K562 (cell line): Measurements from ENCODE around the gene LRP1B. TPM values are rescaled to one million over a fixed set of nuclear protein-coding genes. Genes with fewer than 3 reads are reported as not detected.

Source experiments
- ATAC-seq: fragments of 200-7000 bp; cut with Tn5 transposase; 3 replicates; pipeline ENCODE4 v1.9.1; 2020; ENCODE audit warnings: moderate library complexity
- BruUV-seq: library from RNA; stranded (reverse); fragments of 400-500 nt; replicated peaks from 2 replicates; lab custom pipeline; 2021; lab: Mats Ljungman, UMichigan
- CTCF ChIA-PET: fragments of 300-600 bp; formaldehyde crosslinking; extraction: SDS; loops from one replicate; lab custom pipeline; 2021; ENCODE audit warnings: low intra/inter-chr PET ratio; lab: Yijun Ruan, JAX
- POLR2A ChIA-PET: fragments of 300-600, 350-650 bp; sonication (Branson Sonifier 250); formaldehyde crosslinking; extraction: SDS; loops from one replicate; lab custom pipeline; 2021; ENCODE audit warnings: antibody characterized with exemption, inconsistent platforms; lab: Yijun Ruan, JAX
- DNase-seq, 4 experiments: peaks; one replicate each; pipeline versions ENCODE4 v3.0.0 to v3.0.0-alpha.2; 2011 to 2018; ENCODE audit warnings: low spot score in 3 of 4, mixed read lengths in 3 of 4; ENCODE audit errors: extremely low read depth in 1 of 4
- FAIRE-seq: peaks from 2 replicates; lab custom pipeline; 2011; peaks lifted over from hg19 to GRCh38; lab: Jason Lieb, UNC
- H2AFZ ChIP-seq: 2 replicates; pipeline ENCODE4 v1.6.0; 2011; ENCODE audit warnings: low read depth, low read length, control low read depth, inconsistent platforms
- H3K27ac ChIP-seq: fragments of 200-600 bp; 3 replicates; pipeline ENCODE4 v1.8.0; 2011; ENCODE audit warnings: low read depth, mild to moderate bottlenecking, control low read depth, inconsistent platforms, low read length, moderate library complexity, mixed read lengths; ENCODE audit errors: extremely low read depth
- H3K27me3 ChIP-seq, 2 experiments: fragments of 300-600 bp in 1 of 2; 2 replicates in 1 of 2; 3 replicates in 1 of 2; pipeline versions ENCODE4 v1.6.0 to v1.8.0; 2011; ENCODE audit warnings: inconsistent platforms in 2 of 2, low read length in 2 of 2, mild to moderate bottlenecking in 1 of 2, mixed read lengths in 1 of 2, moderate library complexity in 1 of 2; ENCODE audit not compliant: control insufficient read depth in 2 of 2, insufficient read depth in 2 of 2
- H3K36me3 ChIP-seq: fragments of 300-600 bp; 3 replicates; pipeline ENCODE4 v1.8.0; 2011; ENCODE audit warnings: mild to moderate bottlenecking, low read length, inconsistent platforms; ENCODE audit not compliant: control insufficient read depth, insufficient read depth
- H3K4me1 ChIP-seq, 2 experiments: fragments of 200-600 bp in 1 of 2; replicated peaks in 1 of 2; 2 replicates in 1 of 2; 3 replicates in 1 of 2; pipeline versions ENCODE4 v1.5.1 to v1.8.0; 2011; ENCODE audit warnings: inconsistent platforms in 2 of 2, low read length in 2 of 2, mild to moderate bottlenecking in 1 of 2, mixed read lengths in 1 of 2, moderate library complexity in 1 of 2; ENCODE audit not compliant: control insufficient read depth in 2 of 2, insufficient read depth in 2 of 2
- H3K4me2 ChIP-seq: 2 replicates; pipeline ENCODE4 v1.6.1; 2011; ENCODE audit warnings: low read length, control low read depth, inconsistent platforms, mixed read lengths; ENCODE audit not compliant: insufficient read depth
- H3K4me3 ChIP-seq: fragments of 200-600 bp; sonication (generic), shearing (Covaris generic); 2 replicates; pipeline ENCODE4 v1.5.1; 2016; ENCODE audit warnings: control low read depth, inconsistent platforms
- H3K79me2 ChIP-seq: fragments of 200-600 bp; 3 replicates; pipeline ENCODE4 v1.8.0; 2011; ENCODE audit warnings: low read length, inconsistent platforms; ENCODE audit not compliant: control insufficient read depth, insufficient read depth
- H3K9ac ChIP-seq, 2 experiments: 2 replicates each; pipeline versions ENCODE4 v1.6.0 to v1.6.1; 2011; ENCODE audit warnings: low read depth in 2 of 2, low read length in 2 of 2, control low read depth in 1 of 2, inconsistent platforms in 1 of 2, mild to moderate bottlenecking in 1 of 2, mixed read lengths in 1 of 2; ENCODE audit not compliant: insufficient read depth in 1 of 2
- H3K9me1 ChIP-seq: one replicate; pipeline ENCODE4 v1.6.0; 2011; ENCODE audit warnings: inconsistent platforms, mild to moderate bottlenecking, low read length, moderate library complexity; ENCODE audit not compliant: control insufficient read depth, insufficient read depth
- H3K9me3 ChIP-seq: replicated peaks from 2 replicates; pipeline ENCODE4 v1.5.1; 2011; ENCODE audit warnings: low read depth, low read length, inconsistent platforms; ENCODE audit not compliant: control insufficient read depth, insufficient read depth
- H4K20me1 ChIP-seq: replicated peaks from 2 replicates; pipeline ENCODE4 v1.6.1; 2011; ENCODE audit warnings: low read length, inconsistent platforms, mixed read lengths; ENCODE audit not compliant: control insufficient read depth, insufficient read depth
- ARHGAP35 ChIP-seq: fragments of 450-650 bp; IDR thresholded peaks from 2 replicates; pipeline ENCODE4 v1.6.1; 2018; ENCODE audit not compliant: partially characterized antibody
- ETV1 ChIP-seq: fragments of 450-650 bp; conservative IDR thresholded peaks from 2 replicates; pipeline ENCODE4 v1.6.1; 2016; ENCODE audit warnings: missing genetic modification characterization, control low read depth, low read depth, missing compliant biosample characterization
- GABPB1 ChIP-seq: sonication (generic); formaldehyde crosslinking; IDR thresholded peaks from 2 replicates; pipeline ENCODE4 v1.8.0; 2022; ENCODE audit warnings: mild to moderate bottlenecking, missing genetic modification reagents
- GTF2A2 ChIP-seq: IDR thresholded peaks from 2 replicates; pipeline ENCODE4 v1.6.1; 2016; ENCODE audit warnings: mild to moderate bottlenecking, missing genetic modification characterization, missing compliant biosample characterization
- HDAC6 ChIP-seq: IDR thresholded peaks from 2 replicates; pipeline ENCODE4 v1.6.1; 2012; ENCODE audit warnings: low read depth, mild to moderate bottlenecking, control low read depth, inconsistent platforms, low read length, moderate library complexity
- IFI16 ChIP-seq: fragments of 250-450 bp; sonication (Bioruptor Pico); IDR thresholded peaks from 2 replicates; pipeline ENCODE4 v2.1.2; 2022; ENCODE audit warnings: mild to moderate bottlenecking, inconsistent platforms
- MTA2 ChIP-seq: fragments of 450-650 bp; IDR thresholded peaks from 2 replicates; pipeline ENCODE4 v1.6.1; 2016; ENCODE audit warnings: low read depth
- PHB2 ChIP-seq: fragments of 450-650 bp; IDR thresholded peaks from 2 replicates; pipeline ENCODE4 v1.6.1; 2017; ENCODE audit warnings: low read depth
- POLR2G ChIP-seq: fragments of 200-400 bp; formaldehyde crosslinking; IDR thresholded peaks from 2 replicates; pipeline ENCODE4 v1.6.1; 2017; ENCODE audit warnings: low read depth, mild to moderate bottlenecking, antibody characterized with exemption, low read length, moderate library complexity
- RFX5 ChIP-seq: IDR thresholded peaks from 2 replicates; pipeline ENCODE4 v1.6.1; 2011; ENCODE audit warnings: low read depth, mild to moderate bottlenecking, improper control_type of control experiment, low read length
- SAFB ChIP-seq: fragments of 200-400 bp; formaldehyde crosslinking; IDR thresholded peaks from 2 replicates; pipeline ENCODE4 v1.6.1; 2017; ENCODE audit warnings: low read depth, low read length, borderline replicate concordance
- SMARCC2 ChIP-seq: fragments of 450-650 bp; IDR thresholded peaks from 2 replicates; pipeline ENCODE4 v1.6.1; 2017; ENCODE audit warnings: antibody characterized with exemption, moderate library complexity, mild to moderate bottlenecking, low read depth
- WHSC1 ChIP-seq: IDR thresholded peaks from one replicate; pipeline ENCODE4 v1.6.1; 2012; ENCODE audit warnings: low read length, control low read depth, inconsistent platforms
- ZNF239 ChIP-seq: fragments of 250-450 bp; sonication (Bioruptor Pico); IDR thresholded peaks from 2 replicates; pipeline ENCODE4 v1.4.0; 2020; ENCODE audit warnings: mild to moderate bottlenecking
- WGBS: fragments of 100-300 bp; shearing (Covaris generic); methylation state at CpG from one replicate; pipeline ENCODE4 v1.1.6; 2016; ENCODE audit warnings: low coverage, mixed read lengths; ENCODE audit not compliant: insufficient coverage; ENCODE audit errors: missing lambda C conversion rate; 5-methylcytosine and 5-hydroxymethylcytosine counted together
- in situ Hi-C: fragments of 300-500 bp; cut with MboI; formaldehyde crosslinking; loops from 4 replicates; pipeline ENCODE4 v1.15.0; 2018; ENCODE audit warnings: inconsistent platforms, mixed read lengths
- intact Hi-C: fragments of 100-400 bp; cut with micrococcal nuclease; formaldehyde crosslinking; loops from 2 replicates; pipeline ENCODE4 v1.14.2; 2022
- polyA plus RNA-seq, 8 experiments: library from polyadenylated mRNA; depleted of rRNA in 4 of 8; stranded (reverse) in 5 of 8; unstranded in 3 of 8; fragments of >200 nt; fragmentation: Nextera tagmentation in 2 of 8; fragmentation: Illumina TruSeq in 1 of 8; extraction: Ambion mirVana in 2 of 8; extraction: Trizol in 1 of 8; gene quantifications; 2 replicates each; pipeline versions ENCODE4 v1.2.1 to v1.2.3, GENCODE V29; 2011 to 2014; ENCODE audit warnings: inconsistent platforms in 1 of 8, missing spikeins in 1 of 8
- total RNA-seq, 7 experiments: library from RNA; depleted of rRNA in 6 of 7; stranded (reverse); fragments of >200 nt in 6 of 7; fragmentation: Illumina TruSeq in 2 of 7; extraction: Trizol in 2 of 7; gene quantifications; 2 replicates each; pipeline versions ENCODE4 v1.2.1 to v1.2.3, GENCODE V29; 2011 to 2021; ENCODE audit warnings: low replicate concordance in 1 of 7
- TF ChIP-seq, protein P1 (sequence below): fragments of 450-650 bp; formaldehyde crosslinking; IDR thresholded peaks from 2 replicates; pipeline ENCODE4 v1.4.0; 2022; ENCODE audit warnings: missing genetic modification characterization
- TF ChIP-seq, protein P2 (sequence below): fragments of 250-450 bp; sonication (Bioruptor Pico); IDR thresholded peaks from 2 replicates; pipeline ENCODE4 v1.9.0; 2021; ENCODE audit warnings: mild to moderate bottlenecking
- TF ChIP-seq, protein P3 (sequence below): IDR thresholded peaks from 3 replicates; pipeline ENCODE4 v1.6.1; 2011; ENCODE audit warnings: borderline replicate concordance, mild to moderate bottlenecking; ENCODE audit not compliant: insufficient read length, insufficient read depth
- TF ChIP-seq, protein P4 (sequence below): IDR thresholded peaks from 2 replicates; pipeline ENCODE4 v1.6.1; 2014; ENCODE audit warnings: antibody characterized with exemption

The LRP1B gene
- total and polyA plus RNA-seq, 9 of the 15 experiments (the other 6 are each of a cell fraction or from before 2014, with no cell fraction given) = not detected

DNA sequence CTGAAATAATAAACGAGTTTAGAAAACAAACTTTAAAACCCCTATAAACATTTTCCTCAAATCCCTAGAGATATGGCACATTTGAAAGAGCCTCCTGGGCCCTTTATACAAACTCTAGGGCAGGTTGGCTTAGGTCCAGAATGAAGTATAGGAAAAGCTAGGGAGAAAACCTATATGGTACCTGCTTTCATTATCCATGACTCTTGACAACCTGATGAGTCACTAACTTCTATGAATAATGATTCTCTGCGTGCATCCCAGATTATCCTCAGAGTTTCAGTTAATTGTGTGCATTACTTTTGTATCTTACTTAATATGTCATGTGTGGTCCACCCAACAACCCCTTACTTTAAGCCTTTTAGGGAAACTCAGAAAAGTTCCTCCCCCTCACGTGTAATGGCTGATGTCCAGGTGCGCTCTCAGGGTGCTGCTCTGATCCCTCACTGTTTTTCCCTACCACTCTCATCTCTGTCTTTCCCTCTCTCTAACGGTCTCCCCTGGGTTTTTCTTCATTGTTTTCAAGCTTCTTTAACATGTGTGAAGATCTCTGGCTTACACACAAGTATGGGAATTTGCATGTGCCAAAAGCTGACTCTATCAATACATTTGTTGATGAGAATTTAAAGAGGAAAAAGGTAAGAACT is 78.5 kb downstream of the LRP1B start:
- H3K4me3 ChIP-seq = no peak overlapping the region
- CTCF ChIA-PET = no interaction called here
- no peak overlapping the region for H3K27ac ChIP-seq
- no peak for FAIRE-seq
- no peak overlapping the region for H3K9ac ChIP-seq
- H3K79me2 ChIP-seq = no peaks in the 10 kb centered on the region
- H2AFZ ChIP-seq = no peak overlapping the region
- H3K4me1 ChIP-seq = no peaks in the 10 kb centered on the region
- no peak for DNase-seq
- 2% methylated on average over 5 of the region's 5 CpGs for WGBS
- TF ChIP-seq ARHGAP35 = no peak
- no peak for TF ChIP-seq WHSC1
- no peak for TF ChIP-seq GABPB1
- no peak for TF ChIP-seq HDAC6
- TF ChIP-seq, protein P1, sequence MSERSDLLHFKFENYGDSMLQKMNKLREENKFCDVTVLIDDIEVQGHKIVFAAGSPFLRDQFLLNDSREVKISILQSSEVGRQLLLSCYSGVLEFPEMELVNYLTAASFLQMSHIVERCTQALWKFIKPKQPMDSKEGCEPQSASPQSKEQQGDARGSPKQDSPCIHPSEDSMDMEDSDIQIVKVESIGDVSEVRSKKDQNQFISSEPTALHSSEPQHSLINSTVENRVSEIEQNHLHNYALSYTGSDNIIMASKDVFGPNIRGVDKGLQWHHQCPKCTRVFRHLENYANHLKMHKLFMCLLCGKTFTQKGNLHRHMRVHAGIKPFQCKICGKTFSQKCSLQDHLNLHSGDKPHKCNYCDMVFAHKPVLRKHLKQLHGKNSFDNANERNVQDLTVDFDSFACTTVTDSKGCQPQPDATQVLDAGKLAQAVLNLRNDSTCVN (CRISPR knock-in tag) = no peak
- no peak for TF ChIP-seq ETV1 (tag)
- TF ChIP-seq IFI16 = no peak
- TF ChIP-seq POLR2G = no peak
- TF ChIP-seq GTF2A2 (tag) = no peak
- TF ChIP-seq, protein P2, sequence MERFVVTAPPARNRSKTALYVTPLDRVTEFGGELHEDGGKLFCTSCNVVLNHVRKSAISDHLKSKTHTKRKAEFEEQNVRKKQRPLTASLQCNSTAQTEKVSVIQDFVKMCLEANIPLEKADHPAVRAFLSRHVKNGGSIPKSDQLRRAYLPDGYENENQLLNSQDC (CRISPR knock-in tag) = no peak
- TF ChIP-seq MTA2 = no peak
- TF ChIP-seq, protein P3, sequence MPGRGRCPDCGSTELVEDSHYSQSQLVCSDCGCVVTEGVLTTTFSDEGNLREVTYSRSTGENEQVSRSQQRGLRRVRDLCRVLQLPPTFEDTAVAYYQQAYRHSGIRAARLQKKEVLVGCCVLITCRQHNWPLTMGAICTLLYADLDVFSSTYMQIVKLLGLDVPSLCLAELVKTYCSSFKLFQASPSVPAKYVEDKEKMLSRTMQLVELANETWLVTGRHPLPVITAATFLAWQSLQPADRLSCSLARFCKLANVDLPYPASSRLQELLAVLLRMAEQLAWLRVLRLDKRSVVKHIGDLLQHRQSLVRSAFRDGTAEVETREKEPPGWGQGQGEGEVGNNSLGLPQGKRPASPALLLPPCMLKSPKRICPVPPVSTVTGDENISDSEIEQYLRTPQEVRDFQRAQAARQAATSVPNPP = no peak
- TF ChIP-seq RFX5 = no peak
- TF ChIP-seq PHB2 = no peak
- no peak for TF ChIP-seq ZNF239 (CRISPR knock-in tag)
- no peak for TF ChIP-seq SAFB
- TF ChIP-seq SMARCC2 = no peak
- TF ChIP-seq, protein P4, sequence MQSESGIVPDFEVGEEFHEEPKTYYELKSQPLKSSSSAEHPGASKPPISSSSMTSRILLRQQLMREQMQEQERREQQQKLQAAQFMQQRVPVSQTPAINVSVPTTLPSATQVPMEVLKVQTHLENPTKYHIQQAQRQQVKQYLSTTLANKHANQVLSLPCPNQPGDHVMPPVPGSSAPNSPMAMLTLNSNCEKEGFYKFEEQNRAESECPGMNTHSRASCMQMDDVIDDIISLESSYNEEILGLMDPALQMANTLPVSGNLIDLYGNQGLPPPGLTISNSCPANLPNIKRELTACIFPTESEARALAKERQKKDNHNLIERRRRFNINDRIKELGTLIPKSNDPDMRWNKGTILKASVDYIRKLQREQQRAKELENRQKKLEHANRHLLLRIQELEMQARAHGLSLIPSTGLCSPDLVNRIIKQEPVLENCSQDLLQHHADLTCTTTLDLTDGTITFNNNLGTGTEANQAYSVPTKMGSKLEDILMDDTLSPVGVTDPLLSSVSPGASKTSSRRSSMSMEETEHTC = no peak
- no TSS peak for BruUV-seq
- intact Hi-C loops (no loop called here), in situ Hi-C loops (no loop called here)
- no peaks in the 10 kb centered on the region for H3K9me3 ChIP-seq
- H3K27me3 ChIP-seq = no peaks in the 10 kb centered on the region
- H3K9me1 ChIP-seq = no peaks in the 10 kb centered on the region
- H4K20me1 ChIP-seq = no peaks in the 10 kb centered on the region
- POLR2A ChIA-PET = no interaction called here
- H3K4me2 ChIP-seq = no peak overlapping the region
- H3K36me3 ChIP-seq = no peaks in the 10 kb centered on the region
- ATAC-seq = no peak
